ENCODE data around the gene MRPS10. TPM values are rescaled to one million over a fixed set of nuclear protein-coding genes. Genes with fewer than 3 reads are reported as not detected.

Gene MRPS10
- polyA plus RNA-seq, 3 donors: 32.1 to 41.6 (median 32.6) TPM

DNA sequence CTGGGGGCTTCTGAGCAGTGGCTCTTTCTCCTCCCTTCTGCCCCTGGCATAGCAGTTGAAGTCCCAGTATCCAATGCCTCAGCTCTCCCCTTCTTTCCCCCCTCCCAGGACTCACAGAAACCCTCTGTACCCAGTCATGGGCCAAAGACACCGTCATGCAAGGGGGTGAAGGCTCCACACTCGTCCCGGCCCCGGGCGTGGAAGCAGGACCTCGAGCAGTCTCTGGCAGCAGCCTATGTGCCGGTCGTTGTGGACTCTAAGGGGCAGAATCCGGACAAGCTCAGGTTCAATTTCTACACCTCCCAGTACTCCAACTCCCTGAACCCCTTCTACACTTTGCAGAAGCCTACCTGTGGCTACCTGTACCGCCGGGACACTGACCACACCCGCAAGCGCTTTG is 54.8 kb downstream of the MRPS10 start:
- no peak for DNase-seq (ENCODE audit: extremely low read depth in 1 of 11, low read depth in 9 of 11, low spot score in 4 of 11)

GRCh38 chr6:42162384-42162783 is 55.3 kb downstream of the MRPS10 start:
- no peak for DNase-seq (ENCODE audit: extremely low read depth in 1 of 11, low read depth in 9 of 11, low spot score in 4 of 11)

- DNase-seq (ENCODE audit: extremely low read depth in 1 of 11, low read depth in 9 of 11, low spot score in 4 of 11): no peak
These were observed 58.1 kb downstream of the MRPS10 start for GRCh38 chr6:42159431-42160024.

DNA sequence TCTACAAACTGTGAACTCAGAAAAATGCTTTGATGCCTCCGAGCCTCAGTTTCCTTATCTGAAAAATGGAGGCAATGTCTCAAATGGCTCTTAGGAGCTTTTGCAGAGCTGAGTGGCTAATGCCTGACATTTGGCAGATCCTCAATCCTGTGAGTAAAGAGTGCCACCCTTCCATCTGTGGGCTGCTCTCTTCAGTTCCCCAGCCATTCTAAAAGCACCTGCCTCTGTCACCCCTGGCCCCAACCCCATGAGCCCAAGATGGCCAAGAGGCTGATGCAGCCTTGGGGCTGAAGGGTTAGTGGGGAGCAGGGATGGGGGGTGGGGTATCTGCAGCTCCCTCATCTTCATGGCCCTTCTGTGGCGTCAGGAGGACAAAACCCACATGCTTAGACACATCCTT is 59.0 kb downstream of the MRPS10 start:
- no peak for DNase-seq (ENCODE audit: extremely low read depth in 1 of 11, low read depth in 9 of 11, low spot score in 4 of 11)

DNA sequence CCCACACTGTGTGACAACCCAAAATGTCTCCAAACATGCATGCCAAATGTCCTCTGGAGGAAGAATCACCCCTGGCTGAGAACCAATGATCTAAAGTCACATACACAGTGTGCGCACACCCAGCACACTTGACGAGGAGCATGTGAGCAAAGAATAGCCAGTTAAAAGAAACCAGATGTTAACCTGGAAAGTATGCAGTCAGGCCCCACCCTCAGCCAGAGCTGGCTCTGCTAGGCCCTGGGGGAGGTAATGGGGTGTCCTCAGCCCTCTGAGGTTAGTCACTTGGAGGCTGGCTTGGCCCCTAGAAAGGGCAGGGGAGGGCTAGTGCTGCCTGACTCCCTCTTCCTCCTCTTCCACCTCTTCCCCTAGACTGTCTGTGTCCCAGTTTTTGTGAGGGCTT is 59.6 kb downstream of the MRPS10 start:
- no peak for DNase-seq (ENCODE audit: extremely low read depth in 1 of 11, low read depth in 9 of 11, low spot score in 4 of 11)

Other genes with a start within 250 kb of the MRPS10 start
- 10 to 100 TPM; 19.9 to 25.8 (median 20.4) TPM for gene TAF8, start 167.3 kb downstream of the MRPS10 start, polyA plus RNA-seq (ENCODE audit: insufficient read length in 3 of 3)
- 1 to 10 TPM; 4.3 to 5.5 (median 5.2) TPM for gene C6orf132, start 75.2 kb downstream of the MRPS10 start, polyA plus RNA-seq (ENCODE audit: insufficient read length in 3 of 3)
- under 1 TPM; 0.15 to 0.23 (median 0.19) TPM for gene GUCA1A, start 44.5 kb downstream of the MRPS10 start, polyA plus RNA-seq (ENCODE audit: insufficient read length in 3 of 3)
- gene GUCA1B, start 22.9 kb downstream of the MRPS10 start, polyA plus RNA-seq (ENCODE audit: insufficient read length in 3 of 3): 1 to 10 TPM; 1.5 to 3.4 (median 1.6) TPM
- gene TRERF1, start 234.1 kb upstream of the MRPS10 start, polyA plus RNA-seq (ENCODE audit: insufficient read length in 3 of 3): 10 to 100 TPM; 14.9 to 16.4 (median 15.9) TPM